ENCODE measurements around the gene MAN2A1.
"Not testable (repeated sequence)": the region's sequence is repeated elsewhere in the genome, so short reads cannot be mapped to it uniquely, and the experiment has no call there.

MAN2A1 gene

GRCh38 chr5:109832207-109833188 is 142.8 kb downstream of the MAN2A1 start:
- DNase-seq = not testable (repeated sequence)

DNA sequence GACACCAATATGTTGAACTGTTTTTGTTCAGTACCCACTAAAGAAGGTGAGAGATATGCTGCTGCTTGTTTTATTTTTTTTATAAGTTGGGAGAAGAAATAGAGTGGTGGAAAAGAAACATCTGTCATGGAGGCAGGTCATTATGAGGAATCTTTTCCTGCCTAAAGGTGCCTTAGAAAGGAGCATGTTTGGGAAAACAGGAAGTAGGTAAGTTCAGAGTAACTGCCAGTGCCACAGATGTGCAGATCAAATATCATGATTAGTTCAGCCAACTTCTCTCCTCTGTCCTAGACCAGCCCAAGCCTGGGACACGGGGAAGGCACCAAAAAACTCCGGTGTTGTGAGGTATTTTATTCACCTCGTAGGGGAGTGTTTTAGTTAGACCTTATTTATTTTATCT is 144.2 kb downstream of the MAN2A1 start:
- no peak for DNase-seq

DNA sequence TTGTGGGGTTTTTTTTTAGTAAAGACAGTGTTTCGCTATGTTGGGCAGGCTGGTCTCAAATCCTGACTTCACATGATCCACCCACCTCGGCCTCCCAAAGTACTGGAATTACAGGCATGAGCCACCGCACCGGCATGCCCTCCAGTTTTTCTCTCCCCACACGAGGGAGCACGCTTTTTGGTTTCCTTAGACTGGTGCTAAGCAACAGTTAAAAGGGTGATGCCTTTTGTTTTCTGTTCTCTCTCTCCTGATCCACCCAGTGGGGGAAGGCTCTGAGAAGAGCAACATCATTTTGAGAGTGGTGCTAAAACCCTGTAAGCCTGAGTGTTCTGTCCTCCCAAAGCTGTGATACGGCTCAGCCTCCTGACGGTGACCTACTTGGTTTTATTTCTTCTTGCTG is 146.6 kb downstream of the MAN2A1 start:
- no peak for DNase-seq

DNA sequence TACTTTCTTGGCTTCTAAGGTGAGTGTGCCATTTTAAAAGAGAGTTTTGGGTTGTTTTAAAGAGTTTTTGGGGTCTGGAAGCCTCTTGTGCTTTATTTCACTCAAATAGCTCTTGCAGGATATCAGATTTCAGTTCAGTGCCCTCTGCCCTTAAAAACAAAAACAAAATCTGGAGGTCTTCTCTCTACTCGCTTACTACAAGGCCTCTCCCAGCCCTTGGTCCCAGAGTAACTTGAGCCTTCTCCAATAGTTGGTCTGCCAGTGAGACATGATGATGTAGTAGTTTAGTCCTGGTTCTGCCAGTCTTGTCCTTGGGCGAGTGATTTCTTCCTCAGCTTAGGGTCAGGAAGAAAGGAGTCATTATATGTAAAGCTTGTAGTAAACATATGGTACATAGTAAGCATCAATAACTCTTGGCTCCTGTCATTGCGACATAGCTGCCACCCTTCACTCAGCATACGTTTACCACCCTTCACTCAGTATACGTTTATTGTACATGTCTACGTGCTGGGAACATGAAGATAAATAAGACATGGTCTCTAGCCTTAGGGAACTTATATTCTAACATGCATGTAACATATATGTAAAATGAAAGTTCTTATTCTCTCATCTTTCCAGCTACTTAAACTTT is 147.6 kb downstream of the MAN2A1 start:
- no peak for DNase-seq

DNA sequence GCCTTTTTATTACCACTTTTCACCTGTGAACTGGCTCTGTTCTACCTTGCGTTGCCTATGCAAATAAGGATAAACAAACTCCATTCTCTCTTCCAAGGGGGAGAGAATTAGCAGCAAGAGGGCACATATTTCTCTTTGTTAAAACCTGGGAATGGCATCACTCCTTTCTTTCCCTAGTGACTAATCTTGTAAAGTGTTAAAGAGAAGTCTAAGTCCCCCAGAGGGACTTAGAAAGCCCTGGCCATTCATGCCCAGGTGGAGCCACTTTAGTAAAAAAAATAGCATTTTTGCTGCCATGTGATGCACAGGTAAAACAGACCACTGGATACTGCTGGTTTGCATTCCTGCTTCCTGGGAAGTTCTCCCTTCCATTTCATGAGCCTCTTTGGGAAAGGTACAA is 148.4 kb downstream of the MAN2A1 start:
- no peak for DNase-seq

- no peak for DNase-seq
These were observed 154.4 kb downstream of the MAN2A1 start for GRCh38 chr5:109844148-109844547.

DNA sequence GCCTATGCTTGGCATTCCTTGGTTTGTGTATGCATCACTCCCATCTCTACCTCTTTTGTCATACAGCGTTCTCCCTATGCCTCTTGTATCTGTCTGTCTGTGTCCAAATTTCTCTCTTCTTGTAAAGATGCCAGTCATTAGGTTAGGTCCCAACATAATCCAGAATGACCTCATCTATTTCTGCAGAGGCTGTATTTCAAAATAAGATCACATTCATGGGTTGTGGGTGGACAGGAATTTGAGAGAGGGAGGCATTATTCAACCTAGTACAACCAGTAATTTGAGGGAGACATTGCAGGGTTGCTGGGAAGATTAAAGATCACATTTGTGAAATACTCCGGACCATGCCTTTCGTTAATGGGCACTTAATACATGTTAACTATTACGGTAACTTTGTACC is 155.0 kb downstream of the MAN2A1 start:
- peak; percentile 55 for DNase-seq

GRCh38 chr5:109848130-109848529 is 158.4 kb downstream of the MAN2A1 start:
- DNase-seq = no peak

DNA sequence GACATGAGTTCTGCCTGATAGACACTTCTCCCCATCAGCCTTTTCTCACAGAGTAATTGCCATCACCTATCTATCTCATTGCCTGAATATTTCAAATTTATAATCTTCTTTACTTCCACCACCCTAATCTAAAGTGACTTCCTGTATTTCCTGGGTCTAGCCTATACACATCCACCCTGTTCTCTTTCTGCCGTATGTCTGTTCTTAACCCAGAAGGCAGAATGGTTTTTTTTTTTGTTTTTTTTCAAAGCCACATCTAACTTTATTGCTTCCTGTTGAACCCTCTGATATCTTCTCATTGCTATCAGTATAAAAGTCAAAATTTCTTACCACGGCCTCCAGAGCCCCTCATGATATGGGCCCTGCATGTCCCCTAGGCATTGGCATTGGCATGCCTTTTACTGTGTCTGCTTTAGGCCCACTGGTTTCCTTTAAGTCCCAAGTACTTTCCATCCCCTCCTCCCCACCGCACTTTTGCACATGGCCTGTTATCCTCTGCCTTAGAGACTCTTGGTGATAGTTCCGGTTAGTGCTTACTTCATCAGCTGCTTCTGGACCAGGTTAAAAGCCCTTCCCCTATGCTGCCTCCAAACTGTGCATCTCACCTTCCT is 159.9 kb downstream of the MAN2A1 start:
- DNase-seq = no peak

DNA sequence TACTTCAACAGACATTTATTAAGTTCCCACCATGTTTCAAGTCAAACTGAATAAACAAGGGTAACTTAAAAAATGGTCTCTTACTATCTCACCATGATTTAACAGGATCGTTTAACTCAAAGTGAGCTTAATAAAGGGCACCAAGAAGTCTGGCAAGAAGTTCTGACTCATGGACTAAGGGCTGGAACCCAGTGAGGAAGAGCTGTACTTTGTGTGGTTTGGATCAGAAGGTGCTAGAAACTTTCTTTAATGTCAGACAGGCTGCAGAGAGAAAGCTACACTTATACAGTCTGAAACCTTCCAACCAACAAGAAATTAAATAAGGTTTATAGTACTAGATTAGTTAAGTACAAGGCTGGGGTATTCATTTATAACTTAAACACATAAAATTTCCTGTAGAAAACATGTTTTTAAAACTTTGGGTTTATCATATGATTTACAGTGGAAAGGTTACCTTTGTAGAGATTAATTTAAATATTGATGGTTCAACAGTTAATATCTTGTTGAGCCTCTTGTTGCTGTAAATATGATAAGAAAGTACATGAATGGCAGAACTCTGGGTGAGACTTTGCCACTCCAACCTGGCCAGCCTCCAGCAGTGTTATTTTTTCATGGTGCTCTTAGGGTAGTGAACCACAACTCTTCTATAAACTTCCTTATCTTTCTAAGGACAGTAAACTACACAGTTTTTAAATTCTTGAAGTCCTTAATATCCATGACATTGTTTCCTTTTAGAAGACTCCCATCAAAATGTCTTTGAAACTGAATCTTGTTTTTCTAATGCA is 162.8 kb downstream of the MAN2A1 start:
- peak; percentile 41 for DNase-seq

GRCh38 chr5:109853377-109853776 is 163.7 kb downstream of the MAN2A1 start:
- no peak for DNase-seq

GRCh38 chr5:109855056-109855455 is 165.3 kb downstream of the MAN2A1 start:
- no peak for DNase-seq

DNA sequence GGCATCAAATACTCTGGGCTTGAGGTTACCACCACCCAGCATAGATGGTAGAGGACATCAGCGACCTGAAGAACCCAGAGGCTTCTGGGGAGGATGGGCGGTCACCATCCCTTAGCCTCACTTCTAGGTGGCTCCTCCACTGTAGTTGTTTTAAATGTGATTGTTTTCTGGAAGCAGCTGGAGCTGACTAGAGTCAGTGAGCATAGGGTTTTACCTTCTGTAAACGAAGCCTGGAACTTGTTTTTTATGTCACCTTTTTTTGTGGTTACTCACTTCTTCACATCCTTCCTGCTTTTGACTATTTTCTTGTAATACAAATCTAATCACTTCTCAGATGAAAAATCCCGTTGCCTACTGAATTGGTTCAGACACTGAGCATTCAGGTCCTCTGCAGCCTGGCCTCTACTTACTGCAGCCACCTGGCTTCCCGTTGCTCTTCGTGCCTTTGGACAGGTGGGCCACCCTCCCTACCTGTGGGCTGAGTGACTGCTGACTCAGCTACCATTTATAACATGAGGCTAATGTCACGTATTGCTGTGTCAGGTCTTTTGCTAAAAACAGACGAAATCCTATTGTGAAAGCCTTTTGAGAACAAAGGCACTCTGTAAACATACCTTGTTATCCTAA is 167.8 kb downstream of the MAN2A1 start:
- DNase-seq = no peak

- peak; percentile 34 for DNase-seq
These were observed 169.8 kb downstream of the MAN2A1 start for GRCh38 chr5:109859537-109859936.

DNA sequence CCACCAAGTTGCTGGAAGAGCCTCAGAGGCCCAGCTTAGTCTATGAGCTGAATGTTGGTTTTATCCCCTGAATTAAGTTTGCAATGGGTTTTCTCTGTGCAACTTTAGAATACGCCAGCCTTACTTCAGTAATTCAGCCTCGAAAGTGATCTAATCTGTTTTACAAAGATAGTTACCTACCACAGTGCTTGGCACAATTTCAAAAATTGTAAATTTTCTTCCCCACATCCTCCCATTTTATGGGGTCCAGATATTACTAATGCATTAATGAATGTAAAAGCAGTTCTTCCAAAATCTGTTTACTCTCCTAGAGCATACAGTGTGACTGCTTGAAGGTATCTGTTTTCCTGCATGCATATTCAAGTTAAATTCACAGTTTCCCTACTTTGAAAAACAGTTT is 172.6 kb downstream of the MAN2A1 start:
- no peak for DNase-seq

- peak; percentile 91 for DNase-seq
These were observed 174.0 kb downstream of the MAN2A1 start for GRCh38 chr5:109863752-109864151.

DNA sequence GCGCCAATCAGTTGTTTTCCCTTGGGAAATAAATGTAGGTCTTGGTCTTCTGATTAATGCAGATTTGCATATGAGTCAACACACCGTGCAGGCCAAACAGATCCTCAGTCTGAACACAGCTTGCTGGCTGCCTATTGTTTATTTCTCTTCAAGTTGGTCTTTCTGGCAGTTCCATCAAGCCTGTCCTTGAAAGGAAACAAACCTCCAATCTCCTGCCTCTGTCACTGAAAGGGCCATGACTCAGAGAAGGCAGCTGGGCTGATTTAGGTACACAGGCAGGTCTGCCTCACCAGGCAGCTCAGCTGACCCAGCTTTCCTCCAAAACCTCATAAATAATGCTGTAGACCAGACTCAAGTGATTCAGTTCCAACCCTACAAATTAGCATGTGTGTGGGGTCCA is 175.9 kb downstream of the MAN2A1 start:
- peak; percentile 94 for DNase-seq

DNA sequence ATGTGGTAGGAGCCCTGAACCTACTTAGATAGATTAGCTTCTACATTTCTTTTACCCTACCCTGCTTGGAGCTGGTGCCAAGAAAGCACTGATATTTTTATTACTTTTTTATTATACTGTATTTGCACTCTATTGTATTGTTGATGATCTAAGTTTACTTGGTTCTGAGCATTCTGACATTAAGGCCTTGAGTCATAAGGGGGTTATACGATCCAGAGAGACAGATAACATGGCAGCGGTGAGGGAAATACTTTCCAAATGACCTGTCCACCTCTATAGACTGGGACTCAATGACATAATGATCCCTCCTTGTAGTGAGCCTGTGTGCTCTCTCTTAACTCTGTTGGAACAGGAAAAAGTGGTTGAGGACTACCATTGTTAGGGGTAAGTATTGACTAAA is 176.3 kb downstream of the MAN2A1 start:
- DNase-seq = peak; percentile 75

DNA sequence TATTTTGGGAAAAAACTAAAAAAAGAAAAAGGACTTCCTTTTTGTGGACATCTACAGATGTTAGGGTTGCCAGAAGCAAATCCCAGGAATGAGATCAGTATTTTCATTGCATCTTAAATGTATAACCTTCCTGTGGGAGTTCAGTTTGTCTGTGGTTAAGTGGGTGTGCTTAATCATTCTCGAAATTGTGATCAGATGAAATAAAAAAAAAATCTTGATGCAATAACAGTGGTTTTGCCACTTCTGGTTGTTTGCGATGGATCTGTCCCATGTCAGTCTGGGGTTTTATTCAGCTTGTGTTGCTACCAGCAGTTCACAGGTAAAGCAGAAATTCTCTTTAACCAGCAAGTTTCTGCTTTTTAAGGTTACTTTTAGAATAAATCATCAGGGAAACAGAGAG is 179.0 kb downstream of the MAN2A1 start:
- peak; percentile 61 for DNase-seq

GRCh38 chr5:109873687-109874086 is 184.0 kb downstream of the MAN2A1 start:
- DNase-seq = no peak

- DNase-seq = no peak
These were observed 184.4 kb downstream of the MAN2A1 start for GRCh38 chr5:109874108-109874507.

- no peak for DNase-seq
These were observed 186.5 kb downstream of the MAN2A1 start for GRCh38 chr5:109876030-109876725.
